Nephron progenitor cell (in vitro differentiated cells): ENCODE data around the gene PARD3B.

ENCODE experiments used
- DNase-seq: peaks from one replicate; pipeline ENCODE4 v3.0.0; 2021
- H3K27ac Mint-ChIP-seq: 2 replicates; pipeline ENCODE4 v1.8.0; 2021; ENCODE audit warnings: mild to moderate bottlenecking, moderate library complexity, mixed read lengths
- H3K27me3 Mint-ChIP-seq: 2 replicates; pipeline ENCODE4 v1.8.0; 2021; ENCODE audit warnings: mild to moderate bottlenecking, low read depth, mixed read lengths; ENCODE audit not compliant: poor library complexity
- H3K36me3 Mint-ChIP-seq: 2 replicates; pipeline ENCODE4 v1.8.0; 2021; ENCODE audit warnings: low read depth, mixed read lengths
- H3K4me1 Mint-ChIP-seq: 2 replicates; pipeline ENCODE4 v1.8.0; 2021; ENCODE audit warnings: mixed read lengths
- H3K4me3 Mint-ChIP-seq: 2 replicates; pipeline ENCODE4 v1.8.0; 2021; ENCODE audit warnings: mild to moderate bottlenecking, moderate library complexity, mixed read lengths
- H3K9me3 Mint-ChIP-seq: 2 replicates; pipeline ENCODE4 v1.8.0; 2021; ENCODE audit warnings: mild to moderate bottlenecking, moderate library complexity, mixed read lengths
- TF ChIP-seq, protein P1 (sequence below): fragments of 200-600 bp; sonication (generic); IDR thresholded peaks from 2 replicates; pipeline ENCODE4 v1.5.0; 2021; ENCODE audit warnings: antibody characterized with exemption

PARD3B gene

DNA sequence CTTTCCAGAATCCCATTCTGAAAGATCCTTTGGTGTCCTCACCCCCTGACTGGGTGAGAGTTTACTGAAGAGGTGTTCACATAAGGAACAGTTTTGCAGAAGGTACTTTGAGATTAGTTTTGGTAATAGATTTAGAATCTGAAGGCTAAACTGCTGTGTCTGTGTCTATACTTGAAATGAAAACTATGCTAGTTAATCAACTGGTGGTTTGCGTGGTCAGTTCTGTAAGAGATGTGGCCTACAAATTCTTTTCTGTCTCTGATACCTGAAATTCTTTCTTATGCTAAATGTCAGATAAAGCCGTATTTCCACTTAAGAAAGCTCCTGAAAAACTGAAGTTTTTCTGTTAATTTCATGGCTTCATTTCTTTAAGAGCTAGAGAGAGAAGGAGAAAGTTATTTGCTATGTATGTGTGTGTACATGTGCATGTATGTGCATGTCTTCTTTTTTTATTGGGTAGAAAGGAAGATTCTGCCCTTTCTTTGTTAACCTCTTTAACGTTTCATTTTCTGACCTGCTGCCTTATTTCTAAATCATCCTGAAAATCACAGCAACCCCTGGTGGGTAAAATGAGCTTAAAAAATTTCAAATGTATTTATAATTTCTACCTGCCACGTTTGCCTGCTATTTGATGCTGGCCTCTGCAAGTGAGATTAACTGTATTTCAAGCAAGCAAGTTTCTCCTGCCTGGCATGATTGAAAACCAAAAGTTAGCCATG lies 585.0 kb downstream of the PARD3B start:
- no peak overlapping the region for H3K4me3 Mint-ChIP-seq
- no peaks in the 10 kb centered on the region for H3K9me3 Mint-ChIP-seq
- TF ChIP-seq, protein P1, sequence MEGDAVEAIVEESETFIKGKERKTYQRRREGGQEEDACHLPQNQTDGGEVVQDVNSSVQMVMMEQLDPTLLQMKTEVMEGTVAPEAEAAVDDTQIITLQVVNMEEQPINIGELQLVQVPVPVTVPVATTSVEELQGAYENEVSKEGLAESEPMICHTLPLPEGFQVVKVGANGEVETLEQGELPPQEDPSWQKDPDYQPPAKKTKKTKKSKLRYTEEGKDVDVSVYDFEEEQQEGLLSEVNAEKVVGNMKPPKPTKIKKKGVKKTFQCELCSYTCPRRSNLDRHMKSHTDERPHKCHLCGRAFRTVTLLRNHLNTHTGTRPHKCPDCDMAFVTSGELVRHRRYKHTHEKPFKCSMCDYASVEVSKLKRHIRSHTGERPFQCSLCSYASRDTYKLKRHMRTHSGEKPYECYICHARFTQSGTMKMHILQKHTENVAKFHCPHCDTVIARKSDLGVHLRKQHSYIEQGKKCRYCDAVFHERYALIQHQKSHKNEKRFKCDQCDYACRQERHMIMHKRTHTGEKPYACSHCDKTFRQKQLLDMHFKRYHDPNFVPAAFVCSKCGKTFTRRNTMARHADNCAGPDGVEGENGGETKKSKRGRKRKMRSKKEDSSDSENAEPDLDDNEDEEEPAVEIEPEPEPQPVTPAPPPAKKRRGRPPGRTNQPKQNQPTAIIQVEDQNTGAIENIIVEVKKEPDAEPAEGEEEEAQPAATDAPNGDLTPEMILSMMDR: no peak
- H3K27me3 Mint-ChIP-seq: no peaks in the 10 kb centered on the region
- H3K27ac Mint-ChIP-seq: peak overlapping the region; percentile 17
- DNase-seq: no peak
- H3K4me1 Mint-ChIP-seq: peaks cover 18% of the 10 kb centered on the region
- peaks cover 4% of the 10 kb centered on the region for H3K36me3 Mint-ChIP-seq

DNA sequence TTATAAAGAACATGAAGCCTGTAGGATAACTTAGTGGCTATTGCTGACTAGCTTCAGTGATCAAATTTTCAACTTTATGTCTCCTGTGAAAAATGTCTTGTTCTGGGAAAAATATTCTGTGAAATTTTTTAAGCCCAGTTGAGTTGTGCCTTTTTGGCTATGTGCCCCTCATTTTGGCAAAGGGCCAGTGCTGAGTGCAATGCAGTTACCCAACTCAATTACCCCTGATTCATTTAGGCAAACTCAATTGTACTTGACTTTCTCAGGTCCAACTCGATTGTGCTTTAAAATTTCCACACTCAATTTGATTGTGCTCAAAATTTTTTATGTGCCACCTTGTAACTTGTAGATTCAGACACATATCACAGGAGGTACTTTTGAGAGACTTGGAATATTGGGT lies 588.3 kb downstream of the PARD3B start:
- no peaks in the 10 kb centered on the region for H3K27me3 Mint-ChIP-seq
- no peaks in the 10 kb centered on the region for H3K9me3 Mint-ChIP-seq
- no peaks in the 10 kb centered on the region for H3K36me3 Mint-ChIP-seq
- H3K4me1 Mint-ChIP-seq: peaks cover 28% of the 10 kb centered on the region
- DNase-seq: no peak
- no peak overlapping the region for H3K27ac Mint-ChIP-seq
- H3K4me3 Mint-ChIP-seq: no peak overlapping the region
- TF ChIP-seq, protein P1: no peak

DNA sequence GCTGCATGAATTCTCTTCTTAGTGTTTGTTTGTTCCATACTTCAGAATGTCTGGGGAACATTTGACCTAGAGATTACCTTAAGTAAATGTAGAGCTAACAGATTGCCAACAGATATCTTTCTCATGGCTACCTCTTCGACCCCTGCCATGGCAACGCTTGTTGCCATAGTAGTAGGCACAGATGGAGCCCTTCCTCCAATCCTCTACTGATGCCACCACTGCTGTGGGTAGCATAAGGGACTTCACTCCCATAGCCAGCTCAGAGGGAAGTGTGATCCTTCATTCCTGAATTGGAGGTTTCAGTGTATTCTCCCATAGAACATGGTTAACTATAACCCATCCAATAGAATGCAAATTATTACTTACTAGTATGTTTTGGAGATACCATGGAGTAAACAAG lies 593.5 kb downstream of the PARD3B start:
- DNase-seq: no peak
- Mint-ChIP-seq H3K4me1 (peaks cover 25% of the 10 kb centered on the region), H3K36me3 (no peaks in the 10 kb centered on the region), H3K27ac (no peak overlapping the region), H3K4me3 (no peak overlapping the region), H3K27me3 (peaks cover 2% of the 10 kb centered on the region), H3K9me3 (peaks cover 3% of the 10 kb centered on the region)
- TF ChIP-seq, protein P1: no peak

DNA sequence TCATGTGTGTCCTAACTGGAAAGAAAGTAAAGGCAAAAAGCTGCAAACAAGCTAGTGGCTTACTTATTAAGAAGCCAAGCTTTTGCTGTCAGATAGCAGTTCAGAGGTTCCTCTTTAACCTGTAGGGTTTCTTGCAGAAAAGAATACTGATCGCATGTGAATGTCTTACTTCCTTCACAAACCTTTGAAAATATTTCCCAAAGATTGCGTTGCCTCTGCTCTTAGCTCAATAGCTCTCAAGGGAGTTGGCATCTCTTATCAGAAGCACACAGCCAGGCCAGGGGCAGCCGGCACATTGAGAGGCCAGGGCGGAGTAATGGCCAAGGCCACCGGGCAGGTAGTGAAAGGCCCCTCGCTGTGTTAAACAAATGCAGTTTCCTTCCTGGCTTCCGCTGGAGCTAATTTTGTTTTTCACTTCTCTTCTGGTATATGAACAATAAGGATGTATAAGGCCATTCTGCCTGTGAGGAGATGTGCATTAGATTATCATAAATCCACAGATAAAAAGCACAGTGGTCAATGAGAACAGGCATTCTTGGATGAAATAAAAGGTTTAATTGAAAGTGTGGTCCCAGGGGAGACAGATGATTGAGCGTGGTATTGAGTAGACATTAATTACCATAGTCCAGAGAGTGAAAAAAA lies 594.7 kb downstream of the PARD3B start:
- H3K36me3 Mint-ChIP-seq: no peaks in the 10 kb centered on the region
- peaks cover 3% of the 10 kb centered on the region for H3K9me3 Mint-ChIP-seq
- DNase-seq: peak; percentile 23
- peaks cover 19% of the 10 kb centered on the region for H3K4me1 Mint-ChIP-seq
- H3K27ac Mint-ChIP-seq: no peak overlapping the region
- no peak overlapping the region for H3K4me3 Mint-ChIP-seq
- TF ChIP-seq, protein P1: no peak
- peaks cover 2% of the 10 kb centered on the region for H3K27me3 Mint-ChIP-seq

DNA sequence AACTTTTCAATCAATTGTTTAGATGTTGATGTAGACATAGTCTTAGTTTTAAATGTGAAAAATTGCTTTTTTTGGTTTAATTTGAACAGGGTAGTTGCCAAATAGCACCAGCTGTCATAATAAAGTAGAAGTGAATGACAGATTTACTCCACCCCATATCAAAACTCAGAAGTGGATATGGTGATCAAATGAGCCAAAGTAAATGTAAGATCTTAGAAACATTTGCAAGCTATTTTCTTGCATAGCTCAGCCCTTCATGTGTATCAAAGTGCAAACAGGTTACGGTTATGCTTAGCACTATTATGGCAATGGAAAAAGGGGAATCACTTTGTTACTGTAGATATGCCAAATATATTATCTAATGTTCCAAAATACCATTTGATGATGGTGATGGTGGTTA lies 596.1 kb downstream of the PARD3B start:
- Mint-ChIP-seq H3K9me3 (peaks cover 3% of the 10 kb centered on the region), H3K27ac (no peak overlapping the region), H3K4me3 (no peak overlapping the region), H3K27me3 (peaks cover 2% of the 10 kb centered on the region), H3K36me3 (no peaks in the 10 kb centered on the region), H3K4me1 (peaks cover 14% of the 10 kb centered on the region)
- DNase-seq: no peak
- TF ChIP-seq, protein P1: no peak

DNA sequence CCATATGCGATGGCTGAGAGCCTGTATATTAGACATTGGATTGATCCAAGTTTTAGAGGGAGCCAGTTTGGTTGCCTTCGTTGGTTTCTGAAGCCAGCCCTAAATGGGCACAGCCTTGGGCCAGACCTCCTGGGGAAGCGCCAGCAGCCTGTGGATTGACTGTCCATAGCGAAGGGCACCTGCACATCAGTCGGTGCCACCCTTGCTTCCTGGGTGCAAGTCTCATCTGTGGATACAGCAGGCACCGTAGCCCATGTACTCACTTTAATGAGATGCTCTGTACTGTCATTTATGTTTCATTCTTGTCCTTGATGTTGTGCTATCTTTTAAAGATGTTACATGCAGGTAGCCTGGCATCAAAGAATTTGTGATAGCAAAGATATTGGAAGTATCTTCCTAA lies 600.6 kb downstream of the PARD3B start:
- TF ChIP-seq, protein P1: no peak
- no peaks in the 10 kb centered on the region for H3K36me3 Mint-ChIP-seq
- H3K27ac Mint-ChIP-seq: no peak overlapping the region
- peaks cover 3% of the 10 kb centered on the region for H3K9me3 Mint-ChIP-seq
- peaks cover 15% of the 10 kb centered on the region for H3K4me1 Mint-ChIP-seq
- H3K4me3 Mint-ChIP-seq: no peak overlapping the region
- DNase-seq: no peak
- peaks cover 2% of the 10 kb centered on the region for H3K27me3 Mint-ChIP-seq
